Frontal cortex (tissue), 4 donors: ENCODE results near the gene HORMAD2. TPM values are rescaled to one million over a fixed set of nuclear protein-coding genes. Genes with fewer than 3 reads are reported as not detected.
A peak's percentile ranks its signal among the peaks of the same experiment; 100 is the strongest.

Experiments
- DNase-seq, 2 donors: peaks; one replicate each; pipeline ENCODE4 v3.0.0; 2012; ENCODE audit warnings: low spot score in 2 of 2
- FAIRE-seq: peaks from 2 replicates; lab custom pipeline; 2012; peaks lifted over from hg19 to GRCh38; lab: Jason Lieb, UNC
- total RNA-seq: library from RNA; depleted of rRNA; stranded (reverse); fragments of >200 nt; gene quantifications from one replicate; pipeline ENCODE4 v1.2.3, GENCODE V29; 2014
- donor health status: control.
- donor health status: control.
- donor health status: control.

The HORMAD2 gene
- total RNA-seq, 1 donor from 2014 or later = 0.41 TPM

GRCh38 chr22:30150212-30150611 lies 69.9 kb downstream of the HORMAD2 start:
- no peak for FAIRE-seq
- DNase-seq = no peak

- FAIRE-seq = no peak
- DNase-seq = no peak
Observed at GRCh38 chr22:30158277-30158676, 78.0 kb downstream of the HORMAD2 start.

GRCh38 chr22:30158744-30159500 lies 78.7 kb downstream of the HORMAD2 start:
- no peak for FAIRE-seq

GRCh38 chr22:30159561-30160353 lies 79.5 kb downstream of the HORMAD2 start:
- peak in 1 of 2 donors; percentile 27 for DNase-seq

More at GRCh38 chr22:30158744-30159500, 78.7 kb downstream of the HORMAD2 start:
- no peak for DNase-seq

GRCh38 chr22:30161051-30161469 lies 80.8 kb downstream of the HORMAD2 start:
- no peak for FAIRE-seq

More at GRCh38 chr22:30159561-30160353, 79.5 kb downstream of the HORMAD2 start:
- FAIRE-seq = no peak

GRCh38 chr22:30167296-30167695 lies 87.0 kb downstream of the HORMAD2 start:
- FAIRE-seq = no peak
- DNase-seq = no peak

More at GRCh38 chr22:30161051-30161469, 80.8 kb downstream of the HORMAD2 start:
- no peak for DNase-seq

- FAIRE-seq (no peak), DNase-seq (no peak)
Observed at GRCh38 chr22:30167734-30168133, 87.5 kb downstream of the HORMAD2 start.

- FAIRE-seq (no peak), DNase-seq (no peak)
Observed at GRCh38 chr22:30169002-30169401, 88.7 kb downstream of the HORMAD2 start.

GRCh38 chr22:30170129-30170528 lies 89.9 kb downstream of the HORMAD2 start:
- DNase-seq (no peak), FAIRE-seq (no peak)

- no peak for FAIRE-seq
- DNase-seq = no peak
Observed at GRCh38 chr22:30171008-30171407, 90.7 kb downstream of the HORMAD2 start.

- DNase-seq = no peak
Observed at GRCh38 chr22:30175690-30176288, 95.5 kb downstream of the HORMAD2 start.

GRCh38 chr22:30176431-30176830 lies 96.2 kb downstream of the HORMAD2 start:
- DNase-seq (no peak), FAIRE-seq (no peak)

More at GRCh38 chr22:30175690-30176288, 95.5 kb downstream of the HORMAD2 start:
- FAIRE-seq = no peak

- DNase-seq (no peak), FAIRE-seq (no peak)
Observed at GRCh38 chr22:30178181-30179126, 98.2 kb downstream of the HORMAD2 start.

- no peak for FAIRE-seq
- DNase-seq = no peak
Observed at GRCh38 chr22:30180616-30181015, 100.4 kb downstream of the HORMAD2 start.

GRCh38 chr22:30181459-30182349 lies 101.4 kb downstream of the HORMAD2 start:
- no peak for DNase-seq
- FAIRE-seq = no peak

GRCh38 chr22:30182350-30182745 lies 102.1 kb downstream of the HORMAD2 start:
- DNase-seq (no peak), FAIRE-seq (no peak)

- FAIRE-seq = no peak
Observed at GRCh38 chr22:30182815-30183214, 102.6 kb downstream of the HORMAD2 start.

GRCh38 chr22:30183271-30183670 lies 103.0 kb downstream of the HORMAD2 start:
- DNase-seq = no peak
- no peak for FAIRE-seq

More at GRCh38 chr22:30182815-30183214, 102.6 kb downstream of the HORMAD2 start:
- no peak for DNase-seq
